ENCODE results near the gene ZNF581.

ZNF581 gene

DNA sequence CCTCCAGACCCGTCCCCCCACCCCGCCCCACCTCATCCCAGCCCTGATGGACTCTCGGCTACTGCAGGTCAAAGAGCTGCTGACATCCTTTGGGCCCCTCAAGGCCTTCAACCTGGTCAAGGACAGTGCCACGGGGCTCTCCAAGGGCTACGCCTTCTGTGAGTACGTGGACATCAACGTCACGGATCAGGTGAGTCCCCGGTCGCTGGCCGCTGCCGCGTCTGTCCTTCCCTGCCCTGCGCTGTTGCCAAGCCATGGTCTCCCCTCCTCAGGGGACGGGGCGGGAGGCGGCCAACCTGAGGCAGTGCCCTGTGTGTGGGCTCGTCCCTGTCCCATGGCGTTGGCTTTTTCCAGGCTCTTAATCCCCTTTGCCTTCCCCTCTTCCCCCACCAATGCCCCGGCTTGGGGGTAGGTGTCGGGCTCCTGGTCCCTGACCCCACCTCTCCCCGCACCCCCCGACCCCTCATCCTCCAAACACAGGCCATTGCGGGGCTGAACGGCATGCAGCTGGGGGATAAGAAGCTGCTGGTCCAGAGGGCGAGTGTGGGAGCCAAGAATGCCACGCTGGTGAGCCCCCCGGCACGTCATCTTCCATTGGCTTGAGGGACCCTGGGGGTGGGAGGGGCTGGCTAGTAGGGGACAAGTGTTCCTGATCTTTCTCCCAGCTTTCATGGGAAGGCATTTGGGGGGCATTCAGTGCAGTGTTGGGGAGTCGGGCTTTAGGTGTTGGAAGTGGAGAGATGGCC, 25.3 kb downstream of the ZNF581 start:
- DNase-seq = no peak

DNA sequence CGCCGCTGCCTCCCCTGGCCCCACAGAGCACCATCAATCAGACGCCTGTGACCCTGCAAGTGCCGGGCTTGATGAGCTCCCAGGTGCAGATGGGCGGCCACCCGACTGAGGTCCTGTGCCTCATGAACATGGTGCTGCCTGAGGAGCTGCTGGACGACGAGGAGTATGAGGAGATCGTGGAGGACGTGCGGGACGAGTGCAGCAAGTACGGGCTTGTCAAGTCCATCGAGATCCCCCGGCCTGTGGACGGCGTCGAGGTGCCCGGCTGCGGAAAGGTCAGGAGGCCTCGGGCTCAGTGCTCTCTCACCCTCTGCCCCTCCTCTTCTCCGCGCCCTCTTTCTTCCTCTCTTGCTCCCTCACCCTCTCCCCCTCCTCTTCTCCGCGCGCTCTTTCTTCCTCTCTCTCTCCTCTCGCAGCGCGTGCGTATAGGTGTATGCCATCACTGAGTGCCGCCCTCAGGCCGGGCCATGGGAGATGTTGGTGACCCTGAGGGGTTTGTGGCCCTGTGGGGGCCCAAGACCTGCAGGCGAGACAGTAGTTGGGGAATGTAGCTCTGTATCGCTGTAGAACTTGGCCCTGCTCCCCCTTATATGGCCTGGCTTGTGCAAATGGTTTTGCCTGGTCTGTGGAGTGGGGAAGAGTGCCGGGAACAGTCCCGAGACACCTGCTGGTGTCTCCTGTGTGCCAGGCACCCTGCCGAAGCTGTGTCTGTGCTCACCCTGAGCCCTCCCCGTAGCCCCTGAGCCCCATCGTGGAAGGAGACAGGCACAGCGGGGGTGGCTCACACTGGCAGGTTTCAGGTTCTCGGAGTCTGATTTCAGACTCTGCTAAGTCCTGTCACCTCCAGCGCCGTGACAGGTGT, 26.2 kb downstream of the ZNF581 start:
- DNase-seq = no peak

DNA sequence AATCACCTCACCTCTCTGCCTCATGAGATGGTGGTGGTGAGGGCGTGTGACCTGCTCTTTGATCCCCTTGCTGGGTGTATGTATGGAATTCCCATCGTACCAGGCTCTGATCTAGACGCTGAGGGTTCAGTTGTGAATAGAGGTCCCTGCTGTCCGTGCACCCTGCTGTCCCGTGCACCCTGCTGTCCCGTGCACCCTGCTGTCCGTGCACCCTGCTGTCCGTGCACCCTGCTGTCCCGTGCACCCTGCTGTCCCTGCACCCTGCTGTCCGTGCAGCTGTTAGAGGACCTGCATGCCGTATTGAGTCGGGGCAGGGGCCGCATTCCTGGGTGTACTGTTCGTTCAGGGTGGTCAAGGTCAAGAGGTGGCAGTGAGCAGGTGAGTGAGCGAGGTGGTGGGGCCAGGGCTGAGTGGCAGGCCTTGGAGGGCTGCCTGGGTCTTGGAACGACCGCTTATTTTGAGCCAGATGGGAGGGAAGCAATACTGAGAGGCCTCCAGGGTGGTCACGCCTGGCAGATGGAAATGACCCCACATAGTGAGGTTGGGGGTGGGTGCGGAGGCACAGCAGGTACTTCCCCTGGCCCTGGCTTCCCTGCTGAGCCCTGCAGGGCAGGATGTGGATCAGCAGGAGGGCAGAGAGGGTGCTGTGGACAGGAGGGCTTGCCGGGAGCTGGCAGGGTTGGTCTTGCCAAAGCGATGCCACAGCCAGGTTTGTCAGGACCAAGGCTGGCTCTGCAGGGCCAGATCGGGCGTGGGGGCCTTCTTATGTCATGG, 27.0 kb downstream of the ZNF581 start:
- no peak for DNase-seq

DNA sequence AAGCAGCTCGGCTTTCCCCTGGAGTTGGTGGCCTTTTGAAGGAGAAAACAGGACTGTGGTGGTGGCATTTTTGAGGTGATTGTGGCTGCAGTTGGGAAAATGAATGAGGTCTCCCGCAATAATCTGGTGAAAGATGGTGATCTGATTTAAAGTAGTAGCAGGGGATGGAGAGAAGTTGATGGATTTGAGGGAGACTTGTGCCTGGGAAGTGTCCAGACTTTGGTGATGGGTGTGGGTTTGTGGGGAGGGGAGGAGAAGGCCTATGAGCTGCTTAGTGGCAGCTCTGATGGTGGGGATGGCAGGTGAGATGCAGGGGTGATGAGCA, 27.6 kb downstream of the ZNF581 start:
- DNase-seq = no peak

DNA sequence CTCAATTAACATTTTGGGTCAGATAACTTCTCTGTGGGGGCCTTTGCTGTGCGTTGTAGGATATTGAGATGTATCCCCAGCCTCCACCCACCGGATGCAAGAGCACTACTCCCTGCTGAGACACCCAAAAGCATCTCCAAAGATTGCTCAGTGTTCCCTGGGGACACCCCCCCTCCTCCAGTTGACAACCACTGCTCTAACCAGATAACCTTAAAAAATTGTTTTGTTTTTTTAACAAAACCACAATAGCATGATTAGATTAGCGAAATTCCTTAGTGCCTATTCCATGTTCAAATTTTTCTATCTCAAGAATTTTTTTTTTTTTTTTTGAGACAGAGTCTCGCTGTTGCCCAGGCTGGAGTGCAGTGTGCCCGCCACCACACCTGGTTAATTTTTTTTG, 29.0 kb downstream of the ZNF581 start:
- no peak for DNase-seq

DNA sequence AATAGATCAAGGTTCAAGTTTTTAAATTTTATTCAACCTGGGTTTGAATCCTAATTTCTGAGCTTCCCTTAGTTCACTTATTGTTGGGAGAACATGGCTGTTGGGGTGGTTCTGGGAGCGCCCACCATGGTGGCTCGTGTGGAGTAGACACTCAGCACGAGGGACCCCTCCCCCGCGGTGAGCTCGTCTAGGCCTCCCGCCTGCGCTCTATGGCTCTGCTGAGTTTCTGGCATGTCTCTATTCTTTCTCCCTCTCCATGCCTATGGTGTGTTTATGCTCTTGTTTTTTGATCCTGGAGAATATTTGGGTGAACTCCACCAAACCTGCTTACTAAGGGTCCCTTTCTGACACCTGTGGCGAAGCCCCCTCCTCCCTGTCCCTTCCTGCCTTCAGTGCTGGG, 30.0 kb downstream of the ZNF581 start:
- DNase-seq = no peak

DNA sequence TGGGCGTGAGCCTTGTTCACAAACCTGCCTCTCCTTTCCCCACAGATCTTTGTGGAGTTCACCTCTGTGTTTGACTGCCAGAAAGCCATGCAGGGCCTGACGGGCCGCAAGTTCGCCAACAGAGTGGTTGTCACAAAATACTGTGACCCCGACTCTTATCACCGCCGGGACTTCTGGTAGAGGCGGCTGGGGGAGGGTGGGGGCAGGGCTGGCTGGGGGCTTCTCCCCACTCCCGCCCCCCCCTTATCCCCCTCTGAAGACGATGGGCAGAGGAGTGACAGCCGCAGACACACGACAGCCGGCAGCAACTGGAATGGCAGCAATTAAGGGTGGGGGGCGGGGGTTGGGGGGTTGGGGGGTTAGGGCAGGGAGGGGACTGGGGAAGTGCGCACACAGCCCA, 30.4 kb downstream of the ZNF581 start:
- no peak for DNase-seq

DNA sequence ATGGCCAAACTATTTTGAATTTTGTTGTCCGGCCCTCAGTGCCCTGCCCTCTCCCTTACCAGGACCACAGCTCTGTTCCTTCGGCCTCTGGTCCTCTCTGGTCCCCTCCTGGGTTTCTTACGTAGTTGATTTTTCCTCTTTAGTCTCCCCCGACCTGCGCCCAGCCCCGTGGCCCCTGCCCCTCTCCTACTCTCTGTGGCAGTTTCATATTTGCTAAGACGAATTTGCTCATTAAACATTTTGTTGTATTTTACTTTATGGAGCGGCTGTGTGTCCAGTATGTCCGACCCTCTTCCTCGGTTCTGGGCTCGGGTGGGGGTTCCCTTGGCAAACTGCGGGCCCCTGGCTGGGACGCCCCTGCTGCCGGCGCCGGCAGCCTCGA, 31.0 kb downstream of the ZNF581 start:
- no peak for DNase-seq

DNA sequence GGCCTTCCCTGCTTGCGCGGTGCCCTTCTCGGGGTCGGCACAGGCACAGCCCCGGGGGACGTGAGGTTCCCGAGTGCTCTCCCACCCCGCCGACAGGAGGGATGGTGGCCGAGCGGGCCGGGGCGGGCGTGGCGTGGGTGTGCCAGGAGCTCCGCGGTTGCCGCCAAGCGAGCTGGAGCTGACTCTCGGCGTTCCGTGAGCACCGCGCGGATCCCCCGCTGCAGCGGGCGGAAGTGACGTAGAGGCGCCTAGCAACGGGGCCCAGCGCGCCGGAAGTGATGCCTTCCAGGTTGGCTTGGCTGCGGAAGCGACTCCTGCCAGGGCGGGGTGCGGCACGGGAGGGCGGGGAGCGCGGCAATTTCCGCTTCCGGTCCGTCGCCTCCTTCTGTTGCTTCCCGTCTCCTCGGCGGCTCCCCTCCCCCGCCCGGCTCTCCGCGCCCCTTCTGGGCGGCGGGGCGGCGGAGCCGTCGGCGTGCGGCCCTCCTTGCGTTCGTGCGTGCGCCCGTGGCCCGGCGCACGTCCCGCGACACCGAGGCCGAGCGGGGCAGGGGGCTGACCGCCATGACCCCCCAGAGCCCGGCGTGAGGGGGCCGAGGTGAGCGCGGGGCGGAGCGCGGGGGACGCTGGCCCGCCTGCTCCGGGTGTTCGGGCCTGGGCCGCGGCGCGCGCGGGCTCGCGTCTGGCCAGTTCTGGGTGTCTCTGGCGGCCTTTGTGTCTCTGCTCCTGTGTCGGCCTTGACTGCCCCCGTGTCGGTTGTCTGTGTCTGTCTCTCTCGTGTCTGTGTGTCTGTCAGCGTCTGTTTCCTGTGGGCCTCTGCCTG, 31.6 kb downstream of the ZNF581 start, which contains the start of gene EPN1:
Gene EPN1 (plus strand): TSS at position 386 of the 820 bp plus-strand sequence. CDS start 3,402 bp downstream, outside the sequence.
- peak; percentile 96 for DNase-seq

DNA sequence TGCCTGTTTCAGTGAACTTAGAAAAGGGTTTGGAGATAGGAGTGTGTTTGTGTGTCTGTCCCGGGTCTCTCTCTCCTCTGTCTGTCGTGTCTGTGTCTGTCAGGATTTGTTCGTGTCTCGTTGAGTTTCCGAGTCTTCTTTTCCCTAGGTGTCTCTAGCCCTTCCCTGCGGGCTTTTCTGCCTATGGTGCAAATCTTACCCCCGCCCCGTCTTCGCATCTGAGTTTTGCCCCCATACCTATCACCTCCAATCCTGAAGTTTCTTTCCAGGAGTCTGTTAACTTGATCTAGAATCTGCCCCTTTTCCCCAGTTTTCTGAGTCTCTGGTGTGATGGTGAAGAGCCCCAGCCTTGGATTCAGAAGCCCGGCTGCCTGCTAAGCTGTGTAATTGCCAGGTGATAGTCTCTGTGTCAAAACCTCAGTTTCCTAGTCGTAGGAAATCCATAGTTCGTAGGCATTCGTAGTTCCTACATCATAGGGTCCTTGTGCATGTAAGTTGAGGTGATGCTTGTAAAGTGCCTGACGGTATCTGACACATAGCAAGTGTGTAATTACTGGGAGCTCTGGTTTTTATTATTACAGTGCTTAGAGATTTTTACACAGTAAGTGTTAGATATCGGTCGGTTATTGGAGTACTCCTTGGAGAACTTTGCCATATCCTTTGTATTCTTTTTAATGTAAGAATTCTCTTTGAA, 32.4 kb downstream of the ZNF581 start:
- no peak for DNase-seq

DNA sequence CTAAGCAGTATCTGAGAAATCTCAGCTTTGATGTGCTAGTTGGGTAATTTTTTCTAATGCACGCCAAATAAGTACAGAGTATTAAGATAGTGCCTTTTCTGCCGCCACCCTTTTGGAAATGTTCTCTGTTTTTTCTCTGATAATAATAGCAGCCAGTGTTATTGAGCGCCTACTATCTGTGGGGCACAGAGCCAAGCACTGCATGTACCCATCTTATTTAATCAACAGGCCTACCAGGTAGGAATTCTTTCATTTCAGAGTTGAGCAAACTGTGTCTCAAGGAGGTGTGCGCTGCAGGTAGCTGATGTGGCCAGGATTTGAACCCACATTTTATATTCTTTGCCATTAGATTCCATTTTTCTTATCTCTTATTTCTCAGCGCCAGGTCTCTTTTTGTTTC, 32.9 kb downstream of the ZNF581 start:
- DNase-seq = no peak

DNA sequence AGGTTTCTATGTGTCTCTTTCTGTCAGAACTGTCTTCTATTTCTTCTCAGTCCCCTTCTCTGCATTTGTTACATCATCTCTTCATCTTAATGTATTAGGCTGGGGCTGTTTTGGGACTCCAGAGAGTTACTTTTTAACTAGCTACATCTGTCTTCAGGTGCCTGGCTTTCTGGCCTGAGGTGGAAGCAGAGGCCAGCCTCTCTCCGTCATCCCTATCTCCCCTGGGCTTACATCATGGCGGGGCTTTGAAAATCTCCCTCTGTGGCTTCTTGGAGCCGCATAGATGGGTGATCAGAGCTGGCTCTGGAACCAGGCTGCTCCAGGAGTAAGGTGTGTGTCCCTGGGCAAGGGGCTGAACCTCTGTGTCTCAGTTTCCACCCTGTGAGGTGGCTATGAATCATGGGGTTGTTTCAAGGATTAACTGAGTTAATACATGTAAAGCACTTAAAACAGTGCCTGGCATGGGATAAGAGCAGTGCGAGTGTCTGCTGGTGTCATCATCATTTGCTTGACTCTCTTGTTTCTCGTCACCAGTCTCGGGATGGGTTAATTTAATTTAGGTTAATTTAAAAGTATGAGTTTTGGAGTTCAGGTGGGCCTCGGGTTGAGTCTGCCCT, 33.5 kb downstream of the ZNF581 start:
- DNase-seq = no peak

DNA sequence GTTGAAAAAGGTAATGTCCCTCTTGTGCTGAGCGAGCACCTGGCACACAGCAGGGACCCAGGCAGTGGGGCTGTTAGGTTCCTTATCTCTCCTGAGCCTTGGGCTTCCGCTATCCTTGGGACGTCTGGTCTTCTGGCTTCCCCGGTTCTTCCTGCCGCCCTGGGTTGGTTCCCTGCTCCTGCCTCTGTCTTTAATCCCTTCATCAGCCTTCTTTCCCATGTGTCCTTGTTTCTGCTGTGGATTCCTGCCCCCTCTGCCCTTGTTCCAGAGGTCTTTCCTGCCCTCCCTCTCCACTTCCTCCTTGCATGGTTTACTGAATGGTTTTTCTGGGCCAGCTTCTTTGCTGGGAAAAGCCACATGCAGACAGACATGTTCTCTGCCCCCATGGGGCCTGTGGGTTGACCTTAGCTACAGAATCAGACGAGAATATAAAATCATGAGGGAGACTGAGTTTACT, 34.2 kb downstream of the ZNF581 start:
- DNase-seq = no peak

DNA sequence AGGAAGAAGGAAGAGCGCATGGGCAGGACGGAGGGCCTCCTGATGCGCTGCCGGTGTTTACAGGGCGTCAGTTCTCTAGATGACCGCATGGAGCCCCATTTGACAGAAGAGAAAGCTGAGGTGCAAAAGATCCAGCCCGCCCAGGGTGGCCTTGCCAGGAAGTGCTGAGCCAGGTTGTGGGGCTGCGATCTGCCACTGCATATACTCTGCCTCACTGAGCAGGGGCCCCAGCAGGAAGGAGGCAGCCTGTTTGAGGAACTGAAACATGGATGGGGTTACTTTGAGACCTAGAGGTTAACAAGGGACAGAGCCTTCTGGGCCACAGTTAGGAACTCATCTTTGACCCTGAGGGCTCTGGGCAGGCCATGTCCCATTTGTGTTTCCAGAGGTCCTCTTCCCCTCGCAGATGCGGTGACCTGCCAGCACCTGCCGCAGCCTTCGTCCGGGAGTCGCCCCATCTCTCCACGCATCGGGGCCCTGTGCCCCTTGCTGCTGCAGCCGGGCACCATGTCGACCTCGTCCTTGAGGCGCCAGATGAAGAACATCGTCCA, 34.7 kb downstream of the ZNF581 start:
- no peak for DNase-seq

DNA sequence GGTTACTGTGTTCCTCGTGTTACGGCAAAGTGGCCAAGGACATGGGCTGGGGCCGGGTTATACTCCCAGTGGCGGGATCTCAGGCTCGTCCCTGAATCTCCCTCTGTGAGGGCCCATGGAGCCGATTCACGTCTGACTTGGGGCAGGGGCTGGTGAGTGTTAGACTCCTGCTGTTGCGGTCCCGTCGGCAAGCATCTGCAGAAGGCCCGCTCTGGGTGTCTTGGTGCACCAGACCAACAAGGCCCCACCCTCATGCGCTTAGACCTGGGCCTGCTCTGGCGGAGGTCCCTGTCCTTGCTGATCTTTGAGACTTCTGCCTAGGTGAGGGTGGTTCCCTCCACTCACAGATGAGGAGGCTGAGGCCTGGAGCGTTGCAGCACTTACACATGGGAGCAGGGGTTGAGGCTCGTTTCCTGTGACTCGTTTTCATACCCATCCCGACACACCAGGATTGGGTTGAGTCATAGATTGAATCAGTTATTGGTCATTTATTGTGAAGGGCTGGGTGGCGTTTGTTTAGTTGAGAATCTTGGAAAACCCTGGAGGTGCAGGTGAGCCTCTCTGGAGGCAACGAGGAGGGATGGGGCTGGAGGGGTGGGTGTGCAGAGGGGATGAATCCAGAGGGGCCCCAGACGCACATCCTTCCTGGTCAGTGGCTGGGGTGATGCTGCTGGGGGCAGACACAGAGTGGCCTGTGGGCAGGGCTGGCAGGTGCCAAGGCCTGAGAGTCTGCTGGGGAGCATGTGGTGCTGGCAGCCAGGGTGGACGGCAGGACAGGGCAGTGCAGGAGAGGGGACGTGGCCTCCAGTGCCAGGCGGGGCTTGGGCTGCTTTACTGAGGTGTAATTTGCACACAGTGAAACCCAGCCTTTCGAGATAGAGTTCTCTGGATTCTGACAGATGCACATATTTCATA, 36.2 kb downstream of the ZNF581 start:
- no peak for DNase-seq

DNA sequence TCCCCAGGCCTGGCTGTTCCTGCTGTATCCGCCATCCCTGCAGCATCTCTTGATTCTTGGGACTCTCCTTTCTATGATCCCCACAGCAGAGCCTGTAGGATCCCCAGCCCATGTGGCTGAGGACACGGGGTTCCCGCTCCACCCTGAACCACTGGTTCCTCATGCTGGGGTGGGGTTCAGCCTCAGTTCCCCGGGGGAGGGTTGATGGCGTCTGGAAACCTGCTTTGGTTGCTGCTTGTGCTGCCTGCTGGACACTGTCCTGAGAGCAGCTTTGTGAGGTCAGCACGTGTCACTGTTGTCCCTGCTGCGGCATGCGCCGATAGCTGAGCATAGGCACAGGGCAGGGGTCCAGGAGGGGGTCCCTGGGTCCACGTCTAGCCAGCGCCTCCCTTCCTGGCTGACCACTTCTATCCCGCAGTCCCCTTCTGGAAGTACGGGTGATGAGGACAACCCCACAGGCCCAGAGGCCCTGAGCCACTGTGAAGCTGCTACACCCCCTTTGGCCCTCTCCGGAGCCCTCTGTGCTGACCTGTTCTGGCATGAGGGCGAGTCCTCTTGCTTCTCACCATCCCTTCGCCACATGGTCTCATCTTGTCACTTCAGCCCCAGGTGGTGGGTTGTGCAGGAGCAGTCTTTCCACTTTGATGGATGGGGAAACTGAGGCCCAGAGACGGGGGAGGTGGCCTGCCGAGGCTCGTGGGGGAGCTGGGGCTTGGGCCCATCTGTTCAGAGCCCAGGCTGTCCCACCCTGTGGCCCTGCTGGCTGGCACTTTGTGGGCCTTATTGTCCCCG, 37.1 kb downstream of the ZNF581 start:
- DNase-seq = no peak

DNA sequence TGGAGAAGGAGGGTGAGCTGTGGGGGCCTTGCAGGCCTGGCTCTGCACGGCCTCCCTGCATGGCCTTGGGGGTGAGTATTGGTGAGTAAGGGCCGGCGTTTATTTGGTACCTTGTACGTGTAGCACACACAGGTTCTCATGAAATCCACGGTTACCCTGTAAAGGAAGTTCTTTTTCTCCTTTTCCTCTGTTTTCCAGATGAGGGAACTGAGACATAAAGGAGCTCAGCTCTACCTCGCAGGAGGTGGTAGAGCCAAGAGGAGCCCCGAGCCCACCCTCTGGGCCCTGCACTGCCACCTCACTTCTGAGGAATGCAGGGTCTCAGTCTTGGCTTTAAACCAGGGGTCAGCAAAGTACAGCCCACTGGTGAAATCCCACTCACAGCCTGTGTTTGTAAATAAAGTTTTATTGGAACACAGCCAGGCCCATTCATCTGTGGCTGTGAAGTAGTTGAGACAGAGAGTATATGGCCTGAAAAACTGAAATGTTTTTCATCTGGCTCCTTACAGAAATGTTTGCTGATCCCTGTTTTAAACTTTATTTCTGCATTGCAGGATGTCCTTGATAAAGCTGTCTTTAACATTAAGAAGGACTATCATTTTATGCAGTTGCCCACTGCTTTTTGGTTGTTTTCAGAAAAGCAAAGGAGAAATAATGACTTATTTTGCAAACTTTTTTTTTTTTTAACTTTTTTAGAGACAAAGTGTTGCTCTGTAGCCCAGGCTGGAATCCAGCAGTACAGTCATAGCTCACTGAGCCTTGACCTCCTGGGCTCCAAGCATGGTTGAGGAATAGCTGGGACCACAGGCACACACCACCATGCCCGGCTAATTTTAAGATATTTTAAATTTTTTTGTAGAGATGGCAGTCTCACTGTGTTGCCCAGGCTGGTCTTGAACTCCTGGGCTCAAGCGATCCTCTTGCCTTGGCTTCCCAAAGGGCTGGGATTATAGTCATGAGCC, 38.0 kb downstream of the ZNF581 start:
- DNase-seq = no peak

Measured in effector CD8-positive, alpha-beta T cell (primary cell).